KMS-11 (cell line): ENCODE results near the gene TMEM132A.

Experiments
- H2AFZ ChIP-seq: fragments of 200-600 bp; sonication (generic); 2 replicates; pipeline ENCODE4 v1.6.1; 2016; ENCODE audit warnings: antibody characterized with exemption, mixed run types, low read depth
- H3K27ac ChIP-seq: fragments of 200-600 bp; sonication (generic); 2 replicates; pipeline ENCODE4 v1.6.1; 2016; ENCODE audit warnings: mild to moderate bottlenecking, mixed run types
- H3K27me3 ChIP-seq: fragments of 200-600 bp; sonication (generic); 2 replicates; pipeline ENCODE4 v1.6.1; 2017; ENCODE audit warnings: mild to moderate bottlenecking, low read depth, mixed run types, moderate library complexity; ENCODE audit not compliant: insufficient read depth
- H3K36me3 ChIP-seq: fragments of 200-600 bp; sonication (generic); 2 replicates; pipeline ENCODE4 v1.6.1; 2017; ENCODE audit warnings: mild to moderate bottlenecking, mixed run types; ENCODE audit not compliant: insufficient read depth
- H3K4me1 ChIP-seq: fragments of 200-600 bp; sonication (generic); 2 replicates; pipeline ENCODE4 v1.6.1; 2016; ENCODE audit warnings: mild to moderate bottlenecking, low read depth, mixed run types; ENCODE audit not compliant: poor library complexity, severe bottlenecking
- H3K4me2 ChIP-seq: fragments of 200-600 bp; sonication (generic); 2 replicates; pipeline ENCODE4 v1.7.0; 2016; ENCODE audit warnings: mild to moderate bottlenecking, mixed run types
- H3K4me3 ChIP-seq: fragments of 200-600 bp; sonication (generic); IDR thresholded peaks from 2 replicates; pipeline ENCODE4 v1.6.1; 2017; ENCODE audit warnings: low read depth, low read length, mixed read lengths; ENCODE audit not compliant: insufficient read depth
- H3K79me2 ChIP-seq: fragments of 200-600 bp; sonication (generic); 2 replicates; pipeline ENCODE4 v1.6.1; 2016; ENCODE audit warnings: low read depth, mixed run types; ENCODE audit not compliant: insufficient read depth
- H3K9ac ChIP-seq: fragments of 200-600 bp; sonication (generic); 2 replicates; pipeline ENCODE4 v1.6.1; 2016; ENCODE audit warnings: mild to moderate bottlenecking, mixed run types
- H4K20me1 ChIP-seq: fragments of 200-600 bp; sonication (generic); 2 replicates; pipeline ENCODE4 v1.6.1; 2016; ENCODE audit warnings: mild to moderate bottlenecking, mixed run types; ENCODE audit not compliant: insufficient read depth
- CTCF ChIP-seq: fragments of 200-600 bp; sonication (generic); conservative IDR thresholded peaks from 2 replicates; pipeline ENCODE4 v1.6.1; 2017; ENCODE audit warnings: low read depth, mild to moderate bottlenecking, antibody characterized with exemption, low read length, moderate library complexity, mixed read lengths

TMEM132A gene

DNA sequence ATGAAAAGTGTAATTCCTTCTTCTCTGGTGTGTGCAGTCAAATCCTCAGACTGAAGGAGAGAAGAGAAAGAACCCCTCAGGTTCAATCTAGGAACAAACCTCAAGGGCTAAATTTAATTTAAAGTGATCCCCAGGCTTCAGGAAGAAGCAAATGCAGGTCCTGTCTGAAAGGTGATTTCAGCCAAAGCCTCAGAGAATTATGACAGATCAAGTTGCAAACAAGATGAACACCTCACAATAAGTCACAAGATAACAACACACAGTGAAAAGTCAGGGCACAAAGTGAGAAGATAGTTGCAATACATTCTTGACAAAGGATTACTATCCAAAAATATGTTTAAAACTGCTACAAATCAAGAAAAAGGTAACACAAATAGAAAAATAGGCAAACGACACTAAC is 45.2 kb upstream of the TMEM132A start:
- Histone ChIP-seq H3K4me3 (no peak overlapping the region), H3K79me2 (no peaks in the 10 kb centered on the region), H3K27me3 (no peaks in the 10 kb centered on the region), H3K36me3 (no peaks in the 10 kb centered on the region), H2AFZ (no peak overlapping the region), H4K20me1 (no peaks in the 10 kb centered on the region), H3K27ac (no peak overlapping the region), H3K9ac (no peak overlapping the region), H3K4me1 (no peaks in the 10 kb centered on the region), H3K4me2 (no peak overlapping the region)
- TF ChIP-seq CTCF = no peak

DNA sequence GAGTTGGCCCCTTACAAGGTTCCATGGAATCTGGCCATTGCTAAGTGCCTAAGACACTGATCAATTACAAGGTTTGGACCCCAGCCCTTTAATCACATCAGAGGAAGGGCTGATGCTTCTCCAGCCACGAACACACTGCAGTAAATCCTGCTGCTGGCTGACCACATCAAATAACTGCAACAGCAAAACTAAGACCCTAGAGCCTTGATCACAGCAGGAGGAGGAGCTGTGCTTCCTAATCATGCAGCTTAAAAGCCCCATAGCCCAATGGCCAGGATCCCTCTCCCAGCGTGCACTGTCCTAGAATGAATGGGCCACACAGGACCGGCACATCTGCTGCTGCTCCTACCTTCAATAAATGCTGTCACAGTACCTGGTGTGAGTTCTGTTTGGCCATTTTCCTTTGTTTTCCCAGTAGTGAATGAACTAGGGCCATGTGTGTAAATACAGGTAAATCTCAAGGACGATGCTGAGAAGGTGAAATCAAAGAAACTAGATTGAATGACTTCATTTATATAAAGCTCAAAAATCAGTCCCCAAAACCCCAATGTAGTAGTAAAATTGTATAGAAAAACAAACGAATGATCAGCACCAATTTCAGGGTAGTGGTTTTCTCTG is 44.2 kb upstream of the TMEM132A start:
- Histone ChIP-seq H4K20me1 (no peaks in the 10 kb centered on the region), H3K4me2 (no peak overlapping the region), H3K4me3 (no peak overlapping the region), H3K36me3 (no peaks in the 10 kb centered on the region), H3K4me1 (no peaks in the 10 kb centered on the region), H3K9ac (no peak overlapping the region), H2AFZ (no peak overlapping the region), H3K27ac (no peak overlapping the region), H3K27me3 (no peaks in the 10 kb centered on the region), H3K79me2 (no peaks in the 10 kb centered on the region)
- TF ChIP-seq CTCF = no peak

GRCh38 chr11:60880643-60881282 is 43.5 kb upstream of the TMEM132A start:
- H3K36me3 ChIP-seq = no peaks in the 10 kb centered on the region
- H3K27ac ChIP-seq = no peak overlapping the region
- H3K27me3 ChIP-seq = no peaks in the 10 kb centered on the region
- no peak overlapping the region for H3K9ac ChIP-seq
- no peaks in the 10 kb centered on the region for H3K79me2 ChIP-seq
- no peak for TF ChIP-seq CTCF
- no peak overlapping the region for H3K4me3 ChIP-seq
- H3K4me2 ChIP-seq = no peak overlapping the region
- H4K20me1 ChIP-seq = no peaks in the 10 kb centered on the region
- H3K4me1 ChIP-seq = no peaks in the 10 kb centered on the region
- H2AFZ ChIP-seq = no peak overlapping the region

- Histone ChIP-seq H3K9ac (no peak overlapping the region), H3K36me3 (no peaks in the 10 kb centered on the region), H4K20me1 (no peaks in the 10 kb centered on the region), H2AFZ (no peak overlapping the region), H3K4me2 (no peak overlapping the region), H3K4me3 (no peak overlapping the region), H3K27ac (no peak overlapping the region), H3K4me1 (peaks cover 3% of the 10 kb centered on the region), H3K27me3 (no peaks in the 10 kb centered on the region), H3K79me2 (no peaks in the 10 kb centered on the region)
- peak; percentile 86 for TF ChIP-seq CTCF
Observed at GRCh38 chr11:60887556-60887955, 36.7 kb upstream of the TMEM132A start.
